ENCODE data around the gene EOMES.

Gene EOMES

DNA sequence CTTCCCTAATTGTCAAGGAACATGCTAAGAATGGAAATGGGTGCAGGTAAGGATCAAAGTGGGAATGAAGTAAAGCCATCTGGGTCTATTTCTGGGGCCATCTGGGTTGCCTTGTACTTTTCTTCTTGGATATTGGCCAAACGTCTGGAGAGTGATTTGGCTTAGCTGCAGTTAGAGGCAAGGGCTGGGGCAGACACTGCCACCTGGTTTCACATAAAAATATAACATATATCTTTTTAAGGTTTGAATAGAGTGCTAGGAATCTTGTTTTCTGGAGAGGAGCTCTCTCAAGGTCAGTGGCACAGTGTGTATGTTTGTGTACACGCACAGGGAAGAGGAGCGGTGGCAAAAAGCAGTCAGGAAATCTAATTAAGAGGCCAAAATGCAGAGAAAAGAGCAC, 24.7 kb upstream of the EOMES start:
- in situ Hi-C loops (cut with HindIII; ENCODE audit: low sequenced_read_pairs) = no loop called here
- TF ChIP-seq, protein P1, sequence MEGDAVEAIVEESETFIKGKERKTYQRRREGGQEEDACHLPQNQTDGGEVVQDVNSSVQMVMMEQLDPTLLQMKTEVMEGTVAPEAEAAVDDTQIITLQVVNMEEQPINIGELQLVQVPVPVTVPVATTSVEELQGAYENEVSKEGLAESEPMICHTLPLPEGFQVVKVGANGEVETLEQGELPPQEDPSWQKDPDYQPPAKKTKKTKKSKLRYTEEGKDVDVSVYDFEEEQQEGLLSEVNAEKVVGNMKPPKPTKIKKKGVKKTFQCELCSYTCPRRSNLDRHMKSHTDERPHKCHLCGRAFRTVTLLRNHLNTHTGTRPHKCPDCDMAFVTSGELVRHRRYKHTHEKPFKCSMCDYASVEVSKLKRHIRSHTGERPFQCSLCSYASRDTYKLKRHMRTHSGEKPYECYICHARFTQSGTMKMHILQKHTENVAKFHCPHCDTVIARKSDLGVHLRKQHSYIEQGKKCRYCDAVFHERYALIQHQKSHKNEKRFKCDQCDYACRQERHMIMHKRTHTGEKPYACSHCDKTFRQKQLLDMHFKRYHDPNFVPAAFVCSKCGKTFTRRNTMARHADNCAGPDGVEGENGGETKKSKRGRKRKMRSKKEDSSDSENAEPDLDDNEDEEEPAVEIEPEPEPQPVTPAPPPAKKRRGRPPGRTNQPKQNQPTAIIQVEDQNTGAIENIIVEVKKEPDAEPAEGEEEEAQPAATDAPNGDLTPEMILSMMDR (IDR thresholded peaks at IDR 0.05; ENCODE audit: low read depth, low read length) = no peak
- no peak overlapping the region for H3K4me3 ChIP-seq (ENCODE audit: low read depth, low read length)
- no peak for DNase-seq (ENCODE audit: low read depth, low spot score)

DNA sequence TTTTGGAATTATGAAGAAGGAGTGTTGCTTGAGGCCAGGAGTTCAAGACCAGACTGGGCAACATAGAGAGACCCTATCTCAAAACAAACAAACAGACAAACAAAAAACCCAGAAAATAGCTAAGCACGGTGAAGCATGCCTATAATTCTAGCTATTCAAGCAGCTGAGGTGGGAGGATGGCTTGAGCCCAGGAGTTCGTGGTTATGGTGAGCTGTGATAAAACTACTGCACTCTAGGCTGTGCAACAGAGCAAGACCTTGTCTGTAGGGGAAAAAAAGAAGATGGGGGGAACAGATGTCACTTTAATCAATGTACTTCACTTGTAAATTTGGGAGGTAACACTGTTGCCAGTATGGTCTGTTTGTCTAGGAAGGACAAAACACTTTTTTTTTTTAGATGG, 18.7 kb upstream of the EOMES start:
- TF ChIP-seq, protein P1 (IDR thresholded peaks at IDR 0.05; ENCODE audit: low read depth, low read length) = no peak
- no peak overlapping the region for H3K4me3 ChIP-seq (ENCODE audit: low read depth, low read length)
- DNase-seq (ENCODE audit: low read depth, low spot score) = no peak
- in situ Hi-C loops (cut with HindIII; ENCODE audit: low sequenced_read_pairs) = no loop called here

DNA sequence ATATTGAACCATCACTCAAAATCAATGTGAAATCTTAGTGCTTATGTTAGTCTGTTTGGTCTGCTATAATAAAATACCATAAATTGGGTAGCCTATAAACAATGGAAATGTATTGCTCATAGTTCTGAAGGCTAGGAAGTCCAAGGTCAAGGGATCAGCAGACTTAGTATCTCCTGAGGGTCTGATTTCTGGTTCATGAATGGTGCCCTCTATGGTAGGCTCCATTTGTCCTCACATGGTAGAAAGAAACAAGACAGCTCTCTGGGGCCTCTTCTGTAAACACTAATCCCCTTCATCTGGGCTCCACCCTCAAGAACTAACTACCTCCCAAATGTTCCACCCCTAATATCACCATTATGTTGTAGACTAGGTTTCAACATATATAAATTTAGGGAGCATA, 15.0 kb upstream of the EOMES start:
- in situ Hi-C loops (cut with HindIII; ENCODE audit: low sequenced_read_pairs) = no loop called here
- TF ChIP-seq, protein P1 (IDR thresholded peaks at IDR 0.05; ENCODE audit: low read depth, low read length) = no peak
- DNase-seq (ENCODE audit: low read depth, low spot score) = no peak
- no peak overlapping the region for H3K4me3 ChIP-seq (ENCODE audit: low read depth, low read length)

- in situ Hi-C loops (cut with HindIII; ENCODE audit: low sequenced_read_pairs) = no loop called here
- TF ChIP-seq, protein P1 (IDR thresholded peaks at IDR 0.05; ENCODE audit: low read depth, low read length) = no peak
Observed at GRCh38 chr3:27730774-27731659, 8.9 kb upstream of the EOMES start.

GRCh38 chr3:27729748-27730611, 7.9 kb upstream of the EOMES start:
- TF ChIP-seq, protein P1 (IDR thresholded peaks at IDR 0.05; ENCODE audit: low read depth, low read length) = no peak
- no peak overlapping the region for H3K4me3 ChIP-seq (ENCODE audit: low read depth, low read length)
- in situ Hi-C loops (cut with HindIII; ENCODE audit: low sequenced_read_pairs) = no loop called here
- DNase-seq (ENCODE audit: low read depth, low spot score) = no peak

More at GRCh38 chr3:27730774-27731659, 8.9 kb upstream of the EOMES start:
- no peak for DNase-seq (ENCODE audit: low read depth, low spot score)
- H3K4me3 ChIP-seq (ENCODE audit: low read depth, low read length) = no peak overlapping the region

DNA sequence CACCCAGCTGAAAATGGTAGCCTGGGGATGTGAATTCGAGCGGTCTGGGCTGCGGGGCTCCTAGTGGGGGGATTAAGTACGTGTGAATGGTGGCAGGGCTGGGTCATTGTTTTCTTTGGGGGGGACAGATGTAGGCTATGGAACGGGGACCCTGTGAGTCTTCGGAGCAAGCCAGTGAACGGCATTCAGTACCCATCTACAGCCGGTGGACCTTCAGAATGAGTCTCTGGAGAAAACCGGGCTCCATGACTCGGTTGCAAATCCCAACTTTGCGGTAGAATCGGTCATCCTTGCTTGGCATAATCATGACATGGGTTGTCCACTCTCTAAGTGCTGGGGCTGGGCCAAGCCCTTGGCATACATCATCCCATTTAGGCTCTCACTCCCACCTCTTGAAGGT, 7.2 kb upstream of the EOMES start:
- in situ Hi-C loops (cut with HindIII; ENCODE audit: low sequenced_read_pairs) = no loop called here
- H3K4me3 ChIP-seq (ENCODE audit: low read depth, low read length) = no peak overlapping the region
- TF ChIP-seq, protein P1 (IDR thresholded peaks at IDR 0.05; ENCODE audit: low read depth, low read length) = no peak
- no peak for DNase-seq (ENCODE audit: low read depth, low spot score)

Measured in astrocyte of the spinal cord (primary cell).